GM18909 (cell line): ENCODE data around the gene TBC1D24.
"Not testable (repeated sequence)": the region's sequence is repeated elsewhere in the genome, so short reads cannot be mapped to it uniquely, and the experiment has no call there.

Experiments used
- ATAC-seq: cut with Tn5 transposase; IDR thresholded peaks from one replicate; pipeline ENCODE4 v1.9.1; 2021; ENCODE audit warnings: mild to moderate bottlenecking; ENCODE audit not compliant: unreplicated experiment, poor library complexity

Gene TBC1D24

GRCh38 chr16:2528161-2529060 is 53.5 kb downstream of the TBC1D24 start:
- no peak for ATAC-seq

- no peak for ATAC-seq
These were observed 54.4 kb downstream of the TBC1D24 start for GRCh38 chr16:2529061-2529931.

- no peak for ATAC-seq
These were observed 55.2 kb downstream of the TBC1D24 start for GRCh38 chr16:2529961-2530628.

DNA sequence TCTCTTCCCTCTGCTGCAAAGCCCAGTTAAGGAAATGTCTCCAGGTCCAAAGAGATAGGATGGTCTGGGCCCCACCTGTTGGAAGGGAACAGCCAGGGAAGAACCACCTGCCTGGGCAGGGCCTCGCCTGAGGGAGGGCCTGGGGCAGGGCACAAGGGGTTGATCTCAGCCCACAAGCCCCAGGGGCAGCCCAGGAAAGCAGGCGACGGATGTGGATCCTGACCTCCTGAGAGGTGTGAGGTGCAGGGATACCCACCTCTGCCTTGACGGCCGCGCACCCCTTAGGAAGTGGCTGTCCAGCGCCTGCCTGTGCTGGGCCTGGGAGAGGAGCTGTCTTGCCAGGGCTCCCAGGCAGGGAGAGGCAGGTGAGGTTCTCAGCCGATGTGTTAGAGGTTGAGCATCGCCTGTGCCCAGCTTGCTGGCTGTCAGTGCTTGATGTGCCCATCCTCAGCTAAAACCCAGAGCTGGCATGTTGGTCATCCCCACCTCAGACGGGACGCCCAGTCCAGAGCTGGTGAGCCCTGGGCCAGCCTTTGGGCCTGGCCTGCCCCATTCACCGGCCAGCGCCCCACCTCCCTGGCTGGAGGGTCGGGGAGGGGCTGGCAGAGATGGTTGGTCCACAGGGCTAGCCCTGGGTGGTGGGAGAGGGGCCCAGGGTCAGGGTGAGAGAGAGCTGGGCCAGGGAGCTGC is 55.8 kb downstream of the TBC1D24 start:
- no peak for ATAC-seq

GRCh38 chr16:2531371-2531695 is 56.4 kb downstream of the TBC1D24 start, which contains the start of gene CEMP1:
CEMP1 (minus strand) TSS chr16:2531408; CDS start chr16:2531073, 335 bp downstream.
- peak; percentile 7 for ATAC-seq

DNA sequence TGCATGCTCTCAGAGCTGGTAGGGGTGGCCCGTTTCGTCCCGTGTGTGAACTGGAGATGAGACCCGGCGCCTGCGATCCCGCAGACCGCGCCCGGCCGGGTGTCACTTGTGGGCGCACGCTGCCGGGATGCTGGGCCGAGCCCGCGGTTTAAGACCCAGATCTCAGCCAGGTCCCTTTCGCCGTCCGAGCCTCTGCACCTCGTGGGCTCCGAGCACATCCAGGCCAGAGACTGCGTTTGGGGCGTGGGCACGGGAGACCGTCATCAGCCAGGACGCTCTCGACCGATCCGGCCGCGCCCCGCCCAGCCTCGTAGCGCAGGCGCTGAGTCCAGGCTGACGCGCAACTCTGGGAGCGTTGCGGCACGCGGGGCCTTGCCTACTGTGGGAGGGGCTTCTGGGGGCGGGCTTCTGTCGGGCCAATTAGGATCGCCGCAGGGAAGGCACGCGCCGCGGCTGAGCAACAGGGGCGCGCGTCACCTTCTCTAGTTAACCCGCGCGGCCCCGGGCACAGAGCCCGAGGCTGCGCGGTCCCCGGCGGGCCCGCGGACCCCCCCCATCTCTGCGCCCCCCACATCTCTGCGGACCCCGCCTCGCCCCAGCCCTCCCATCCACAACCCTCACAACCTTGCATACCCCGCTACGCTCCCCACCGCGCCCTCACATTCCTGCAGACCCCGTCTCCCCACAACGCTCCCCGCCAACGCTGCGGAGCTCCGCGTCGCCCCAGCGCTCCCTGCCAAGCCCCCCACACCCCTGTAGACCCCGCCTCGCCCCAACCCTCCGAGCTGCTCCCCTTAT is 57.0 kb downstream of the TBC1D24 start:
- peak; percentile 82 for ATAC-seq

- no peak for ATAC-seq
These were observed 57.7 kb downstream of the TBC1D24 start for GRCh38 chr16:2532494-2533141.

DNA sequence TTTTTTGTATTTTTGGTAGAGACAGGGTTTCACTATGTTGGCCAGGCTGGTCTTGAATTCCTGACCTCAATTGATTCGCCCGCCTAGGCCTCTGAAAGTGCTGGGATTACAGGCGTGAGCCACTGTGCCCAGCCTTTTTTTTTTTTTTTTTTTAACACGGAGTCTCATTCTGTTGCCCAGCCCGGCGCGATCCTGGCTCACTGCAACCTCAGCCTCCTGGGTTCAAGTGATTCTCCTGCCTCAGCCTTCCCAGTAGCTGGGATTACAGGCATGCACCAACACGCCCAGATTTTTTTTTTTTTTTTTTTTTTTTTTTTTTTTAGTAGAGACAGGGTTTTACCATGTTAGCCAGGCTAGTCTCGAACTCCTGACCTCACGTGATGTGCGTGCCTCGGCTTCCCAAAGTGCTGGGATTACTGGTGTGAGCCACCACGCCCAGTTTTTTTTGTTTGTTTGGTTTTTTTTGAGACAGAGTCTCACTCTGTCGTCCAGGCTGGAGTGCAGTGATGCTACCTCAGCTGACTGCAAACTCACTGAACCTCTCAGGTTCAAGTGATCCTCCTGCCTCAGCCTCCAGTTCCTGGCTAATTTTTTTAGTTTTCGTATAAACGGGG is 58.3 kb downstream of the TBC1D24 start:
- ATAC-seq = not testable (repeated sequence)

GRCh38 chr16:2533912-2534311 is 59.0 kb downstream of the TBC1D24 start:
- no peak for ATAC-seq

DNA sequence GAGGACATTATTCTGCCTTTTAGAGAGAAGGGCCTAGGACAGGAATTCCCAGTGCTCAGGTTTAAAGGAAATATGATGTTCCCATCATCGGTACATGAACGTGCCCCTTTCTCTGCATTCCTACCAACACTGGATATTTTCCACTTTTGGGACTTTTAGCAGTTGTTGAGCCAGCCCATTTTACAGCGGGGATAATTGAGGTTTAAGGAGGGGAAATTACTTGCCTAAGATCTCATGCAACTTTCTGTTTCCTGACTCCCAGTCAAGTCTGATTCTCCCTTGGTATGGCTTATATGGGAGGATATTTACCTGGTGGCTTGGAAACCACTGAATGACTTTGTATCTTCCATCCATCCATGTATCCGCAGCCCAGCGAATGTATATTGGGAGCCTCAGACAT is 59.4 kb downstream of the TBC1D24 start:
- not testable (repeated sequence) for ATAC-seq

- ATAC-seq = no peak
These were observed 60.7 kb downstream of the TBC1D24 start for GRCh38 chr16:2535625-2536013.

DNA sequence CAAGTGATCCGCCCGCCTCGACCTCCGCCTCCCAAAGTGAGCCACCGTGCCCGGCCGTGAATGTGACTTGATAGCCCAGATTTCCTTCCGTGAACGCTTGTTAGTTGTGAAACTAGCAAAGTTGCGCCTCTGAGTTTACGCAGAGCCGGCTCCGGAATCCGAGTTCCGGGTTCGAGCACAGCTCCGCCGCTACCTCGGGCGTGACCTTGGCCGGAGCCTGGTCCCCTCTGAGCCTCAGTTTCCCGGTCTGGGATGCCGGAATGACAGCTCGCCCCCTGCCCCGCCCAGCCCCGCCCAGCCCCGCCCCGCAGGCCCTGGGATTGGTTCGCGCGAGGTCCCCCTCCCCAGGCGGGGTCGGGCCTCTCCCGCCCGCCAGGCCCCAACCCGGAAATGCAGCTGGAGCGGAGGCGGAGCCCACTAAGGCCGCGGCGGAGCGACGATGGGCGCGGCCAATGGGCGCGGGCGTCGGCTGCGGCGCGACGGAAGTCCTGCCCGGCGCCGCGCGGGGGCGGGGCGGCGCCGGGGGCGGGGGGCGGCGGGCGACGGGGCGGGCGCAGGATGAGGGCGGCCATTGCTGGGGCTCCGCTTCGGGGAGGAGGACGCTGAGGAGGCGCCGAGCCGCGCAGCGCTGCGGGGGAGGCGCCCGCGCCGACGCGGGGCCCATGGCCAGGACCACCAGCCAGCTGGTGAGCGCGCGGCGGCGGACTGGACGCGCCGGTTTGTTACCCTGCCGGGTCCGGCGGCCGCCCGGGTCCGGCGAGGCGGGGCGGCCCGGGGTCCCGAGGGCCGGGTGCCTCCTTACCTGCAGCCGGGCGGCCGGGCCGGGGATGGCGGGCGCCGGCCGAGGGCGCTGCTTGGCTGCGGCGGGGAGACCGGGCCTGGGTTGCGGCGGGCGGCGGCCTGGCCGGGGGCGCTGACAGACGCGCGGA is 62.8 kb downstream of the TBC1D24 start, which contains the start of gene PDPK1:
Gene PDPK1 (plus strand): TSS at position 571 of the 929 bp plus-strand sequence. CDS start 92 bp downstream, at position 663.
- ATAC-seq = peak; percentile 87

GRCh38 chr16:2539192-2539844 is 64.4 kb downstream of the TBC1D24 start:
- not testable (repeated sequence) for ATAC-seq

GRCh38 chr16:2539845-2540458 is 65.0 kb downstream of the TBC1D24 start:
- not testable (repeated sequence) for ATAC-seq

GRCh38 chr16:2540912-2541311 is 66.0 kb downstream of the TBC1D24 start:
- ATAC-seq = not testable (repeated sequence)

- not testable (repeated sequence) for ATAC-seq
These were observed 66.5 kb downstream of the TBC1D24 start for GRCh38 chr16:2541409-2541808.
